SH-SY5Y (cell line): ENCODE results near the gene CSNK2A3.

Source experiments
- GATA2 ChIP-seq: IDR thresholded peaks from 2 replicates; pipeline ENCODE4 v1.6.1; 2011; ENCODE audit warnings: mild to moderate bottlenecking, low read depth, low read length
- GATA3 ChIP-seq: IDR thresholded peaks from 2 replicates; pipeline ENCODE4 v1.6.1; 2011; ENCODE audit warnings: low read depth, mild to moderate bottlenecking, low read length, moderate library complexity

DNA sequence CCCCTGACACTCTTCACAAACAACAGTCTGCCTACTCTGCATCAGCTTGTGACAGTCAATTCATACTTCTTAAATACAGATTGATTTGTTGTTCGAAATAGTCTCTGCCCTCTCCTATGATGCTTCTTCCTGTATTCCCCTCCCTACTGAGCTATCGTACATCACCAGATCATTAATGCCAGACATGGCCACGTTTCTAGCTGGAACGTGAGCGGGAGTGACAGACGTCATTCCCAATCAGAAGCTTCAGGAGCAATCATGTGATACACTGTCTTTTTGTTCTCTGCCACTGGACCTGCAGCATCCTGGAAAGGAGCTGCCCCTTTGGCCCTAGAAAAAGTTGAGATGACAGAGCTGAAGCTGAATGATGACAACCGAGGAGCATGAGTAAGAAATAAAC lies 48.5 kb downstream of the CSNK2A3 start:
- TF ChIP-seq GATA2 (no peak), GATA3 (no peak)
